Measurements from ENCODE around the gene SLF2.

SLF2 gene

DNA sequence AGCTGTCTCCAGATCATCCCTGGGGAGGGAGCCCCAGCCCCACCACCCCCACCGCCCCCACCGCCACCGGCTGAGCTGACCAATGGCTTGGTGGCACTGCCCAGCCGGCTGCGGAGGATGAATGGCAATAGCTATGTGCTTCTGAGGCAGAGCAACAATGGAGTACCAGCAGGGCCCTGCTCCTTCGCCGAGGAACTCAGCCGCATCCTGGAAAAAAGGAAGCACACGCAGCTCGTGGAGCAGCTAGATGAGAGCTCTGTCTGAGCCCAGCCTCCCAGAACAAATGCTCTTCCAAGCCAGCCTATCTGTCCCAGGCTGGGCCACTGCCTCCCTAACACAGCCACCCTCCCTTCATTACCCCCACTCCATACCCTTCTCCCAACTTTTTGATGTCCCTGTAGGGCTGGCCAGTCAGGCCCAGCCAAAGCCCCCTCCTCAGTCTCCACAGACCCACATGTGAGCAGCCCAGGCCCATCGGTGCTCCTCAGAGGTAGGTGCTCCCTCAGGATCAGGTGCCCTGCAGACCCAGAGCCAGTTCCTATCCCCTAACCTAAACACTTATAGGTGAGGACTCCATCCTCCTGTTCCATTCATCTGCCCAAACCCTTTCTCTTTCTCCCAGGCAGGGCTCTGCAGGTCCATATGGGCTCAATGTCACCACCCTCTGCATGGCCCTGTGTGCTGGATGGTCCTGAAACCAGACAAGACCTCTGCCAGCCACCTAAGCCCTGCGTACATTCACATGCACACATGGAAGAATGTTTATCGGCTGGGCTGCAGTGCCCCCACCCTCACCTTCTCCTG is 71.3 kb downstream of the SLF2 start:
- DNase-seq = no peak

DNA sequence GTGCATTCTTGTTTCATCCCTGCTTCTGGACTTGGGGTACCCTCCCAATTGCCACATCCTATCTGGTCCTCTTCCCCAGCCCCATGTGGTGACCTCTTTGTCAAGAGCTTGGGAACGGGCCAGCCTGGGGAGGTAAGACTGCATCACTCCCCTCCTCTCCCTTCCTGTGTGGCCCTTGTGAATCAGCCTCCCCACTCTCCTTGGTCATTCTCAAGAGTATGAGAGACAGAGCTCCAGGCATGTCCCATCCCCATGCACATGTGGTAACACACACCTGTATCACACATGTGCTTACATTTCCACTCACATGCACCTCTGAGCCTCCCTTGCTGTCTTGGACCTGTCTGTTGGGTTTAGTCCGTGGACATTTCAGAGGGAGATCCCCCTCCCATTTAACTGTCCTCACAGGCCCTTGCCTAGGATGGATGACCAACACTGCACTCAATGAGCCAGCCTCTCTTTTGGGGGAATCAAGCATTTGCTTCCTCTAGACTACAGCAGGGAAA is 72.0 kb downstream of the SLF2 start:
- DNase-seq = no peak

DNA sequence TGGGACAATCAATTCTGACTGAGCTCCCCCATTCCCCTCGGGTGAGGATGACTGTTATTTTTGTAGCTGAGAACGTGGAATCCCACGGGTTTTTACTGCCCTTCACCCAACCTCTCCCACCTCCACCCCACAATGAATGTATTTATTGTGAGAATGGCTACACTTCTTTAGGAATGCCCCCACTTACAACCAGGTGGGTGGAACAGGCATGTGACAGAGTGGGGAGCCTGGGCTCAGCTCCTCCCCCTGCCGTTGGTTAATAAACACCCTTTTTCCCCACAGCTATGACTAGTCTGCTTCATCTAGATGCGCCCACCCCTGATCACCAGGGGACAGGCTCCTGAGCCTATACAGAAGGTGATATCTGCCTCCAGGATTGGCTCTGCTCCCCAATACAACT is 72.6 kb downstream of the SLF2 start:
- DNase-seq = no peak

DNA sequence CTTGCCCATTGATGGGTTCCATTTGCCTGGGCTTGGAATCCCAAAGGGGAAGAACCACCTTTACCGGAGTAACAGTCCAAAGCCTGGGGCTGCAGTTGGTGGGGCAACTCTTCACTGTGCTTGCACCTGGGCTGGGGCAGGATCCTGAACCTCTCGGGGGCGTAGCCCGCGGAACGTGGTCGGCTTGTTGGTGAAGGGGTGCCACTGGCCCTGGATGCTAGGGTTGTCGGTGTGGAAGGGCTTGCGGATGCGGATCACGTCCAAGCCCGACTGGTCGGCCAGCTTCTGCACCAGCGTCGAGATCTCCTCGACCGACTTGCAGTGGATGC is 73.8 kb downstream of the SLF2 start:
- DNase-seq = no peak

DNA sequence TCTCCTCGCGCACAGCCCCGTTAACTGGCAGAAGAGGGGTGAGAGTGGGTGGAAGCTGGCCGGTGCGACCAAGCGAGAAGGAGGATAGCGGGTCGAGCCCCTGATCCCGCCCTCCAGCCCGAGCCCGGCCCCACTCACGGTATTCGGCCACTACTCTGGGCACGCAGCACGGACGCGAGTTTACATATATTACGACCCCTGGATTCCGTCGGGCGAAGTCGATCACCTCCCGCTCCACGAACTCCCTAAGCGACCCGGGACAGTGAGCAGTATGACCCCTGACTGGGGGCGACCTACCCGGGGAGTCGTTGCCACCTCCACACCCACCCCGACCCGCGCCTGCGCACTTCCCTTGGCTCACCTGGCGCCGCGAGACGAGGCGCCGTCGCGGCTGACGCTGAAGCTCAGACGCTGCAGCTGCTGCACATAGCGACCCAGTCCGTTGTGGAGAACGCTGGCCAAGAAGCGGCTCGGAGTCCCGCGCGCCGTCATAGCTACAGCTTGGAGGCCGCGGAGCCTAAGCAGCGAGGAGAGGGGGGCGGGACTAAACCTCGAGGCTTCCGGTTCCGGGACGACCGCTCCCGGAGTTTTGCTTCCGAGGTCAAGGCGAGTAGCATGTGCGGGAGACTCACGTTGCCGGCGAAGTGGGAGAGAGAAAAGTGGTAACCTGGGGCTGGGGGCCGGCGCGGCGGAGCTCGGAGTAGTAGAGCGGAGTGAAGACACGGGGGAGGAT is 74.4 kb downstream of the SLF2 start, which contains the start of the genes MRPL43 and TWNK:
Gene MRPL43 (minus strand): TSS at position 546 of the 733 bp plus-strand sequence. CDS start 54 bp downstream, at position 492.
Gene TWNK (plus strand): TSS at position 592 of the 733 bp plus-strand sequence. CDS start 668 bp downstream, outside the sequence.
- peak; percentile 47 to 67 for DNase-seq

DNA sequence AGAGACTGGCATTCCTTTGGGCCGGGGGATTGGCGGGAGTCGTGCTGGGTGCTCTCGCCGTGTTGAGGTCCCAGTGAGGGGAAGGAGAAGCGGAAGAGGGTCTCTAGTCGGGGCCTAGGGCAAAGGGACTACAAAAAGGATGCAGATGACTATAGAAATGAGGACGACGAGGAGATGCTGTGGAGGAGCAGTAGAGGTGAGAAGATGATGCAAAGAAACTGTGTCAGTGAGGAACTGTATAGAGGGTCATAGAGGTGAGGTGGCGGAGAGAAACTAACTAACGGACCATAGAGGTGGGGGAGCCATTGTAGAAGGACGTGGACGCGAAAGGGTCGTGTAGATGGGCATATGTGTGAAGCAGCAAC is 74.9 kb downstream of the SLF2 start:
- no peak for DNase-seq

DNA sequence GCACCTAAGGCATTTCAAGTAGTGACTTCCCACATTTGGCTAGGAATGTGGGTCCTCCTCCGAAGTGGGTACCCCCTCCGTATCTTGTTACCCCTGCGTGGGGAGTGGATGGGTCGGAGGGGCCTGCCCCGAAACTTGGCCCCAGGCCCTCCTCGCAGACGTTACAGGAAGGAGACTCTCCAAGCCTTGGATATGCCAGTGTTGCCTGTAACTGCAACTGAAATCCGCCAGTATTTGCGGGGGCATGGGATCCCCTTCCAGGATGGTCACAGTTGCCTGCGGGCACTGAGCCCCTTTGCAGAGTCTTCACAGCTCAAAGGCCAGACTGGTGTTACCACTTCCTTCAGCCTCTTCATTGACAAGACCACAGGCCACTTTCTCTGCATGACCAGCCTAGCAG is 75.4 kb downstream of the SLF2 start:
- no peak for DNase-seq

DNA sequence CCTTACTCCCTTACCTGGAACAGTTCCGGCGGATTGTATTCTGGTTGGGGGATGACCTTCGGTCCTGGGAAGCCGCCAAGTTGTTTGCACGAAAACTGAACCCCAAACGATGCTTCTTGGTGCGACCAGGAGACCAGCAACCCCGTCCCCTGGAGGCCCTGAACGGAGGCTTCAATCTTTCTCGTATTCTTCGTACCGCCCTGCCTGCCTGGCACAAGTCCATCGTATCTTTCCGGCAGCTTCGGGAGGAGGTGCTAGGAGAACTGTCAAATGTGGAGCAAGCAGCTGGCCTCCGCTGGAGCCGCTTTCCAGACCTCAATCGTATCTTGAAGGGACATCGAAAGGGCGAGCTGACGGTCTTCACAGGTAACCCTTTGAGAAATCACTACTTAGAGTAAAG is 76.3 kb downstream of the SLF2 start:
- no peak for DNase-seq

DNA sequence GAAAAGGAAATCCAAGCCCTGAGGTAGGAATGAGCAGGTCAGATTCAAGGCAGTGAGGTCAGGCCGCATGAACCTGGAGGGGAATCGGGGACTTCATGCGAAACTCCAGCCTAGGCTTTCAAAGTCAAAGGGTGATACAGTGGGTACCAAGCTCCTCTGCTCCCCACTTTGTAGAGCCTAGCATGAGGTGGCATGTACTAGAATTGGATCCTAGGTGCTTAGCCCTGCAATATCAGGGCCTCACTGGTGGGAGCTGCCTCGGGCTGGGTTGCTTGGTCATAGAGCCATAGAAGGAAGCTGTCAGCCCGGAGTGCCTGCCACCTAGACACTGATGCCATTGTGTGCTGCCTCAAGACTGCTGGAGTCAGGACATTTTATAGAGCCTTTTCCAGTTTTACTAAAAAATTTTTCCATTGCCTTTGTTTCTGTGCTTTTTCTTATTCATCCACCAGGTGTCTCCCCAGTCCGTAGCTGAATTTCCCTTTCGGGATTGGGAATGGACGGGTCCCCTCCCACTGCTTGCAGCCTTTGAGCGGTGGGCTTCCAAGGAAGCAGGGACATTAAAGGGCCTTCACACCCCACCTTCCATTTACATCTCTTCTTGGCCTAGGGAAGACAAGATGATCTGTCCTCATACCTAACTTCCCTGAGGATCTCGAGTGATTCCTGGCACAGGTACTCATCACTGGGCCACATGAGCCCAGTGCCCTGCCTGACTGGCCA is 81.4 kb downstream of the SLF2 start:
- no peak for DNase-seq

DNA sequence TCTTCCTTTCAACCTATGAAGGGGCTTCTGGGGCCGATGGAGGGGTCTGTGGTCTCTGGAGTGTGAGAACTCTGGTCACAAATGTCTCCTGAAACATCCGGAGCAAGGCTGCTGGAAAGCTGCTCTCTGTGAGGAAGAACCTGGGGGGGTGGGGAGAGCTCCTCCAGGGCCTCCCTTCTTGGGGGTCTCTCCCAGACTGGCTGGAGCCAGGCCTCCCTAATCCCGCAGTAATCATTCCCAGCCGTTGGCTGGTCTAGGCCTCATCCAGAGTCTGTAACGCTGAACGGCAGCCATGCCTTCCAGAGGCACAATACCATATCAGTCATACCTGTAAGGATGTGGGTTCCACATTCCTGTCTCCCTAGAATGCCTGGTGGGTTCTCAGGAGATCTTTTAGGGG is 82.4 kb downstream of the SLF2 start:
- no peak for DNase-seq

DNA sequence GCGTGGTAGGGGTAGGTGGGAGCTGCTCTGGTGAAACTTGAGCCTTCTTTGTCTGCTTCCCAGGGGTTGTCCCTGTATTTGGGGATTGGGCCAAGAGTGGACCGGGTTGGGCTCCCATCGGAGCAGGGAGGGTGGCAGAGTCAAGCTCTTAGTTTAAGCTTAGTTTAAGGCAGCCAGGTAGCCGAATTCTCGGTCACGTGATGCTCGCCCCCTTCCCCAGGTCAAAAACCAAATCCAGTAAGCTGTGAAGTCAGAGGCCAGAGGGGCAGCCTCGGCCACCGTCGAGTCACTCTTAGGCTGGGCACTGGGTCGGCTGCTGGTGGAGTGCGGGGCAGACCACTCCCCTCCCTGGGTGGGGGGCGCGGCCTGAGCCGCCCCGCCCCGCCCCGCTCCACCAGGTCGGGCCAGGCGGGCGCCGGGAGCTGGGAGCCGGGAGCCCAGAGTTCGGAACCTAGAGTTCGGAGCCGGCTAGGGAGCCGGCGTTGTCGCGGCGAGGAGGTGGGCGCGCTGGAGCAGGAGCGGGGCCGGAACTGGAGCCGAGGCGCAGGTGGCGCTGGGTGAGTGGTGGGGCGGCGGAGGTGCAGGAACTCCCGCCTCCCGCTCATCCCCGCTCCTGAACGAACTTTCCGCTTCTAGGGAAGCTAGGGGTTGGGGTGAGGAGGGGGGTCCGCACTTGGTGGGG is 84.1 kb downstream of the SLF2 start:
- peak in 1 of 2 experiments; percentile 5 for DNase-seq

DNA sequence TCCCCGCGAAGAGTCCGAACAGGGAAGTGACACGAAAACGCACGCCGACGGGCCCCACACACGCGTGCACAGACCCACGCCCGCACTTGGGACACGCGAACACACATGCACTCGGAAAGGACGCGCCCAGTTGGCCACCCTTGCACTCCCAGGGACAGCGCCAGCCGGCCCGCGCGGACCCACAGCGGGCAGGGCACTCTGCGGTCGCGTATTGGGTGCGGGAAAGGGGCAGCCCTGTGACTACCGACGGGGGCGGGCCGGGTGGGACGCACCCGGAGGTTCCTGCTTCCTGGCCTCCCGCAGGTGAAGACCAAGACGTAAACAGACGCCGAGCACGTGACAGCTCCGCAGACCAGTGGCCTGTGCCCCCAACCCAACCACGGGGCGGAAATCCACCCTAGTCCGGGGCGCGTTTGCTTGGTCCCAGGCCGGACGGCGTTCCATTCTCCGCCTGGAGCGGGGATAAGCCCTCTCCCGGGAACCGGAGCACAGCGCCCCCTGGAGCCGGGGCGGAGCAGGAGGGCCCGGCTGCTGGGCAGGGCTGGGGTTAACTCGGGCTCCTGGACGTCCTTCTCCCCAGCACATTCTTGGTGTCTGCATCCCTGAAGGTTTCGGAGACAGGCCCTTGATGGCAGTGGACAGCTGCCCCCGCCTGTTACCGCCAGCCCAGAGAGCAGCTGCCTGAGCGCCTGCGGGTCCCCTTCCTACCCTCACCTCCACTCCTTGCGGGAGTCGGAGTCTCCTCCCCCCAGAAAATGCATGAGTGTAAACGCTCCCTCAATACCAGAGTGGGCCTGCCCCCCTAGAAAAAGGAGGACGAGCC is 84.8 kb downstream of the SLF2 start:
- peak; percentile 41 to 75 for DNase-seq

DNA sequence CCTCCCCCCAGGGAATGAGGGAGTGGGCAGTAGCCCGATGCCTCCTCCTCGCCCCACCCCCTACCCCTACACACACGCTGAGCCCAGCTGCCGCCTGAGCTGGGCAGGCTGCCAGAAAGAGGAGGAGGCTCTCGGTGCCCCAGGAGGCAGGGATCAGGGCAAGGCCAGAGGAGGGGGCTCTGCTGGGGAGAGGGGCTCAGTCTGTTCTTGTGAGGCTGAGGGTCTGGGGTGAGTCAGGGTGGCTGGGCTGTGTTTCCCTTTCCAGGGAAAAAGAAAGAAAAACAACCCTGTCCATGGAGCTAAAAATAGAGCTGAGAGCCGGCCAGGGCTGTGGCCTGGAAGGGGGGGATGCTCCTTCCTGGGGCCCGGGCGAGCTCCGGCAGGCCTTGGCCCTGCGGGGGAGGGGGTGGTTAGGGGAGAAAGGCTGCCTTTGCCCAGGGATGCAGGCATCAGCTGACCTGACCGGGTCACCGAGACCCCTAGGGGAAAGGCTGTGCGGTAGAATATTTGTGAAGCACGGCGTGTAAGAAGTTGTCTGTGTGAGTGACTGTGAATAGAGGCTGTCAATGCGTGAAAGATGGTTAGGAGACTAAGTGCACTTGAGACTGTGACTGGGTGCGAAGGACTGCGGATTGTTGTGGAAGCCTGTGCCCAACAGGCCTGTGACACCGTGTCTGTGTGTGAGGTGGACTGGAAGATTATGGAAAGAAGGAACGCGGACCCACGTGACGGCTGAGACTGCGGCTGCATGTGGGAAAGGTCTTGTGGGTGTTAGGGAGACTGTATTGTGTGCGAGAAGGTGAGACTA is 85.6 kb downstream of the SLF2 start:
- peak; percentile 51 to 69 for DNase-seq

DNA sequence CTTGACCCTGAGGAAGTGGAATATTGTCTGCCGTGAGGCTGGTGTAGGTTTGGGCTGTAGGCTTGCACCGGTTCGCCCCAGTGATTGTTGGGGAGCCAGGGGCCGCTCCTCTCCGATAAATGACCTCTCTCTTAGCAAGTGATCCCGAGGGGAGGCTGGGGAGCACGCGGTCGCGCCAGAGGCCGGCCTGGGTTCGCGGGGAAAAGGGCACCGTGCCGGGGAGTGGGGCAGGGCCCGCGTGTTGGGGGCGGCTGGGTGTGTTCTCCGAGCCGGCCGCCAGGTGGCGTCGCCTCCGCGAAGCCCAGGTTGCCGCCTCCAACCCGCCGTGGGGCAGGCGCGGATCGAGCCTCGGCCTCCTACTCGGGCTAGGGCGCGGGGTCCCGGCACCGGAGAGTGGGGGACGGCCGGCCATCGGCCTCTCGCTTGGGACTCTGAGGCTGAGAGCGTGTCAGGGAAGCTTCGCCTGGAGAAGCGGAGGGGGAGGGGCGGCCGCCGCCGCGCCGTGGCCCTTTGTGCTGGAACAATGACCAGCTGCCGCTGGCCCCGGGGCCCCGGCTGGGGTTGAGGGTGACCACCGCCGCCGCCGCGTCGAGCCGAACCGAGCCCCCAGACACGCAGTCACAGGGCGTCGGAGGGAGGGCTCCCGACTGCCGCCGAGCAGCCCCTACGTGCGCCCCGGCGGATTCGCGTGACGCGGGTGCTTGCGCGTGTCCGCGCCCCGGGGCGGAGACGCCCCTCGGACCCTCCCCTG is 86.4 kb downstream of the SLF2 start:
- peak; percentile 26 to 70 for DNase-seq

DNA sequence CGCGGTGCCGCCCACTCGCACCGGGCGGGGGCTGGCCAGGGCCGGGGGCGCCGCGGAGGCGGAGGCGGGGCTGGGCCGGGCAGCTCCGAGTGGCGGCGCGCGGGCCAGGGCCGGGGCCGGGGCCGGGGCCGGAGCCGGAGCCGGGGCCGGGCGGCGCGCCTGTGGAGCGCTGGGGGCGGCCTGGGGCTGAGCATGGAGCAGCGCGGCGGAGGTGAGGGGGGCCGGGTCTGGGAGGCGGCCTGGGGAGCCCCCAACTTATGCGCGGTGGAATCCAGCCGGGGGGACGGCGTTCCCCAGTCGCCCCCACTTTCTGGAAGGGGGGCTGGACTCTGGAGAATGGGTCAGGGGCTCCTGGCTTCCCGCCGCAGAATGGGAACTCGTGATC is 87.0 kb downstream of the SLF2 start, which contains the start of gene LZTS2:
Gene LZTS2 (plus strand): TSS at position 67 of the 385 bp plus-strand sequence. CDS start 2,731 bp downstream, outside the sequence.
- no peak for DNase-seq

DNA sequence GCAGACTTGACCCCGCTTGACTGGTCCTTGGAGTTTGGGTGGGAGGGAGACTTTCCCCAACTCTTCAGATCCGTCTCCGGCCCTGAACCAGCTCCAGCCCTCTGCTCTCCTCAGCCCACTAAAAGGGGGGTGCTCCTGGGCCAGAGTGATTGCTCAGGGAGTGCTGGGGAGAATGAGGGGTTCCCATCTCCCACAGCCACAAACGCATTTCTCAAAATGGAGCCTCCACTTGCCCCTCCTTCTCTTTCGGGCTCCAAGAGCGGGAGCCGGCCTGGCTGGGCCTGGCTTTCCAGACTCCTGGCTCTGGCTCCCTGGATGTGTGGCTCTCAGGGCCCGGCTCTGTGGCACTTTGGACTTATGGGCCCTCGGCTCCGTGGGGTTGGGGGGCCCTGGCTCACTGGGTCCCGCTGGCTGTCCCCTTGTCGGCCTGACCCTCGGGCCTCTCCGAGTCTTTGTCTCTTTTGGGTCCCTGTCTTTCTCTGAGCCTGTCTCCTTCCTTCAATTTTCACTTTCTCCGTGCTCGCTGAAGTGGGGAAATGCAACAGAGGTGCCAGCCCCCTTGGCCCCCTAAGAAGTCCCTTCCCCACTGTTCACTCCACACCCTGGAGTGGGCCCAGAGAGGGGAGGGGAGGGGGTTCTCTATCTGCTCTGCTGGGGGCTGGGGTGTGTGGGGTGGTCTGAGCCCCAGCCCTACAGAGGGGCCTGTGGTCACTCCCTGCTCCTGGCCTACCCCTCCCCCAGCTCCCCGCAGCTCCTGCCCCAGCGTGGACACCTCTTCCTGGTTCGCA is 87.6 kb downstream of the SLF2 start:
- DNase-seq = no peak

DNA sequence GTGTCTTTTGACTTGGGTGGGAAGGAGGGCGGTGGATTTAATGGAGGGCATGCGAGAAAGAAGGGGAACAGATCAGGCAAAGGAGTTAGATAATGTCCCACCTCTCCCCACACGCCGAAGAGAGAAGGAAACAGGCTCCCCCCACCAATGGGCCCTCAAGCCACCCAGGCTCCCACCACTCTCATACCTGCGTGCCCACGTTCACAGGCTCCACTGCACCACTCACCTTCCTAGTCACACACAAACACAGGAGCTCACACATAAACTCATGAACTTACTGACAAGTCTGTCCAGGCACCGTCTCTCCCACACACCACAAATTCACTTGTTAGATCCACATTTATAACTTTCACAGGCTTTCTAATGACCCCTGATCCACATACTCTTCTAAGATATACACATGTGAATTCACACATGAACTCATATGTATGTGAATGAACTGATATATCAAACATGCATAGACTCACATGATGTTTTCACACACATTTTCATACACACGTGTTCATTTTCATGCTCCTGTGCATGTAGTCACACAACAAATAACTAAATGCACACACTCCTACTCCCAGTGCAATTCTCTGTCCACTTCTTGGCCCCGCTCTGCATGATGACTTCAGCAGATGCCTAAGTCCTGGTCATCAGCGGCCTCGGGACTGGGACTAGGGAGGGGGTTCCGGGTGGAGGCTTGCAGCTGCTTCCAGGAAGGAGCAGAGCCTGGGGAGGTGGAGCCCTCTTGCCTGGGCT is 88.3 kb downstream of the SLF2 start:
- DNase-seq = no peak

DNA sequence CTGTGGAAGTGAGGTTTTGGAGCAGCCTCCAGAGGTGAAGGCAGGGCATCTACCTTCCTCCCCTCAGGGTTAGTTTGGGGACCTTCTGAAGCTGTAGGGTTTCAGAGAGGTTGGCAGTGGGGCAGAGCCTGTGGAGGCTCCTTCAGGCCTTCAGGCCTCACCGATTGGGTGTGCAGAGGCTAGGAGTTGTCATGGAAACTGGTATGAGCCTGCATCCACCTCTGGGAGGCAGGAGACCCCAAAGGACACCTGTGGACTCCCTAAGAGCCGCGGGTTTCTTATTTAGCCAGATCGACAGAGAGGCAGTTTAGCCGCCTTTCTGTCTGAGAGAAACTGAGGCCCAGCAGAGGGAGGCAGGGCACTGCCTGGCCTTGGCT is 88.9 kb downstream of the SLF2 start:
- DNase-seq = no peak

DNA sequence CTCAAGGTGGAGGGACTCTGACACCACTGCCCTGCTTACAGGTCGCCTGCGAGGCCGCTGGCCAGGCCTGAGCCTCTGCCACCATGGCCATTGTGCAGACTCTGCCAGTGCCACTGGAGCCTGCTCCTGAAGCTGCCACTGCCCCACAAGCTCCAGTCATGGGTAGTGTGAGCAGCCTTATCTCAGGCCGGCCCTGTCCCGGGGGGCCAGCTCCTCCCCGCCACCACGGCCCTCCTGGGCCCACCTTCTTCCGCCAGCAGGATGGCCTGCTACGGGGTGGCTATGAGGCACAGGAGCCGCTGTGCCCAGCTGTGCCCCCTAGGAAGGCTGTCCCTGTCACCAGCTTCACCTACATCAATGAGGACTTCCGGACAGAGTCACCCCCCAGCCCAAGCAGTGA is 89.7 kb downstream of the SLF2 start:
- DNase-seq = no peak
